ENCODE results near the gene WDR89.

GRCh38 chr14:63594455-63595372 is 47.0 kb downstream of the WDR89 start:
- TF ChIP-seq ZNF274 (IDR thresholded peaks at IDR 0.05; ENCODE audit: low read depth, low read length) (no peak), YY1 (IDR thresholded peaks at IDR 0.05; ENCODE audit: insufficient read depth, insufficient read length) (no peak)

Measured in NT2/D1 (cell line).